Activated naive CD4-positive, alpha-beta T cell treated with Interleukin-2 at 50 U/mL for 16 hours (primary cell): ENCODE measurements around the gene PRKN.

Source experiments
- DNase-seq: peaks from one replicate; pipeline ENCODE4 v3.0.0-alpha.2; 2020

The PRKN gene

GRCh38 chr6:162090734-162091133, 636.8 kb downstream of the PRKN start:
- DNase-seq, result no peak

GRCh38 chr6:162088091-162088490, 639.5 kb downstream of the PRKN start:
- DNase-seq, result no peak

GRCh38 chr6:162085561-162085960, 642.0 kb downstream of the PRKN start:
- DNase-seq, result no peak

- DNase-seq, result no peak
These were observed 645.0 kb downstream of the PRKN start for GRCh38 chr6:162082520-162082919.

GRCh38 chr6:162078667-162079066, 648.9 kb downstream of the PRKN start:
- no peak for DNase-seq

GRCh38 chr6:162078126-162078525, 649.4 kb downstream of the PRKN start:
- no peak for DNase-seq

- DNase-seq, result no peak
These were observed 650.8 kb downstream of the PRKN start for GRCh38 chr6:162076816-162077215.

GRCh38 chr6:162074641-162075275, 652.8 kb downstream of the PRKN start:
- DNase-seq, result no peak

GRCh38 chr6:162070639-162071038, 656.9 kb downstream of the PRKN start:
- DNase-seq, result no peak

- no peak for DNase-seq
These were observed 657.6 kb downstream of the PRKN start for GRCh38 chr6:162069995-162070394.

GRCh38 chr6:162068340-162068739, 659.2 kb downstream of the PRKN start:
- DNase-seq, result no peak

GRCh38 chr6:162063666-162064065, 663.9 kb downstream of the PRKN start:
- no peak for DNase-seq

GRCh38 chr6:162058281-162058875, 669.2 kb downstream of the PRKN start:
- DNase-seq, result no peak

GRCh38 chr6:162056745-162057144, 670.8 kb downstream of the PRKN start:
- DNase-seq, result no peak

GRCh38 chr6:162056061-162056460, 671.5 kb downstream of the PRKN start:
- DNase-seq, result no peak

- DNase-seq, result no peak
These were observed 672.2 kb downstream of the PRKN start for GRCh38 chr6:162055365-162055764.

GRCh38 chr6:162053084-162053483, 674.5 kb downstream of the PRKN start:
- DNase-seq, result no peak

GRCh38 chr6:162050579-162050978, 677.0 kb downstream of the PRKN start:
- no peak for DNase-seq

GRCh38 chr6:162046324-162046723, 681.2 kb downstream of the PRKN start:
- no peak for DNase-seq

GRCh38 chr6:162032620-162033019, 694.9 kb downstream of the PRKN start:
- no peak for DNase-seq

- DNase-seq, result no peak
These were observed 697.5 kb downstream of the PRKN start for GRCh38 chr6:162029873-162030576.

- no peak for DNase-seq
These were observed 700.7 kb downstream of the PRKN start for GRCh38 chr6:162026843-162027242.

- no peak for DNase-seq
These were observed 701.5 kb downstream of the PRKN start for GRCh38 chr6:162026031-162026430.

GRCh38 chr6:162019349-162019748, 708.2 kb downstream of the PRKN start:
- DNase-seq, result no peak
